SK-N-SH (cell line): ENCODE measurements around the gene ALG11.

Experiments used
- CTCF ChIP-seq: fragments of 200-600 bp; sonication (generic); IDR thresholded peaks from 2 replicates; pipeline ENCODE4 v1.6.1; 2017; ENCODE audit warnings: antibody characterized with exemption, mild to moderate bottlenecking, moderate library complexity
- POLR2AphosphoS5 ChIP-seq: IDR thresholded peaks from 2 replicates; pipeline ENCODE4 v1.6.1; 2012; ENCODE audit warnings: low read depth, low read length
- RAD21 ChIP-seq: IDR thresholded peaks from 2 replicates; pipeline ENCODE4 v1.6.1; 2012; ENCODE audit warnings: mild to moderate bottlenecking, low read length
- RCOR1 ChIP-seq: fragments of 150-350 bp; IDR thresholded peaks from 2 replicates; pipeline ENCODE4 v1.6.1; 2017; ENCODE audit warnings: antibody characterized with exemption, low read length
- REST ChIP-seq: IDR thresholded peaks from 2 replicates; pipeline ENCODE4 v1.6.1; 2012; ENCODE audit warnings: mild to moderate bottlenecking, low read depth, low read length, moderate library complexity
- RFX5 ChIP-seq: IDR thresholded peaks from 2 replicates; pipeline ENCODE4 v1.6.1; 2012; ENCODE audit warnings: mild to moderate bottlenecking, improper control_type of control experiment, low read length
- SMC3 ChIP-seq: IDR thresholded peaks from 2 replicates; pipeline ENCODE4 v1.6.1; 2012; ENCODE audit warnings: low read depth, low read length, improper control_type of control experiment
- TAF1 ChIP-seq: IDR thresholded peaks from 2 replicates; pipeline ENCODE4 v1.6.1; 2012; ENCODE audit warnings: low read depth, mild to moderate bottlenecking, low read length, moderate library complexity, borderline replicate concordance
- TF ChIP-seq, protein P1 (sequence below): IDR thresholded peaks from 2 replicates; pipeline ENCODE4; 2012
- TF ChIP-seq, protein P2 (sequence below): fragments of 150-350 bp; IDR thresholded peaks from 2 replicates; pipeline ENCODE4 v1.6.1; 2017; ENCODE audit warnings: antibody characterized with exemption, low read length, low read depth, borderline replicate concordance
- TF ChIP-seq, protein P3 (sequence below): IDR thresholded peaks from 2 replicates; pipeline ENCODE4 v1.4.0; 2012; ENCODE audit warnings: low read depth, borderline replicate concordance

- no peak for TF ChIP-seq CTCF
- TF ChIP-seq POLR2AphosphoS5, result no peak
- TF ChIP-seq TAF1, result no peak
- no peak for TF ChIP-seq RAD21
- TF ChIP-seq RCOR1, result no peak
- no peak for TF ChIP-seq SMC3
- TF ChIP-seq, protein P1, sequence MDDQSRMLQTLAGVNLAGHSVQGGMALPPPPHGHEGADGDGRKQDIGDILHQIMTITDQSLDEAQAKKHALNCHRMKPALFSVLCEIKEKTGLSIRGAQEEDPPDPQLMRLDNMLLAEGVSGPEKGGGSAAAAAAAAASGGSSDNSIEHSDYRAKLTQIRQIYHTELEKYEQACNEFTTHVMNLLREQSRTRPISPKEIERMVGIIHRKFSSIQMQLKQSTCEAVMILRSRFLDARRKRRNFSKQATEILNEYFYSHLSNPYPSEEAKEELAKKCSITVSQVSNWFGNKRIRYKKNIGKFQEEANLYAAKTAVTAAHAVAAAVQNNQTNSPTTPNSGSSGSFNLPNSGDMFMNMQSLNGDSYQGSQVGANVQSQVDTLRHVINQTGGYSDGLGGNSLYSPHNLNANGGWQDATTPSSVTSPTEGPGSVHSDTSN, result no peak
- TF ChIP-seq REST, result no peak
- no peak for TF ChIP-seq RFX5
- TF ChIP-seq, protein P2, sequence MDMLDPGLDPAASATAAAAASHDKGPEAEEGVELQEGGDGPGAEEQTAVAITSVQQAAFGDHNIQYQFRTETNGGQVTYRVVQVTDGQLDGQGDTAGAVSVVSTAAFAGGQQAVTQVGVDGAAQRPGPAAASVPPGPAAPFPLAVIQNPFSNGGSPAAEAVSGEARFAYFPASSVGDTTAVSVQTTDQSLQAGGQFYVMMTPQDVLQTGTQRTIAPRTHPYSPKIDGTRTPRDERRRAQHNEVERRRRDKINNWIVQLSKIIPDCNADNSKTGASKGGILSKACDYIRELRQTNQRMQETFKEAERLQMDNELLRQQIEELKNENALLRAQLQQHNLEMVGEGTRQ, result no peak
- TF ChIP-seq, protein P3, sequence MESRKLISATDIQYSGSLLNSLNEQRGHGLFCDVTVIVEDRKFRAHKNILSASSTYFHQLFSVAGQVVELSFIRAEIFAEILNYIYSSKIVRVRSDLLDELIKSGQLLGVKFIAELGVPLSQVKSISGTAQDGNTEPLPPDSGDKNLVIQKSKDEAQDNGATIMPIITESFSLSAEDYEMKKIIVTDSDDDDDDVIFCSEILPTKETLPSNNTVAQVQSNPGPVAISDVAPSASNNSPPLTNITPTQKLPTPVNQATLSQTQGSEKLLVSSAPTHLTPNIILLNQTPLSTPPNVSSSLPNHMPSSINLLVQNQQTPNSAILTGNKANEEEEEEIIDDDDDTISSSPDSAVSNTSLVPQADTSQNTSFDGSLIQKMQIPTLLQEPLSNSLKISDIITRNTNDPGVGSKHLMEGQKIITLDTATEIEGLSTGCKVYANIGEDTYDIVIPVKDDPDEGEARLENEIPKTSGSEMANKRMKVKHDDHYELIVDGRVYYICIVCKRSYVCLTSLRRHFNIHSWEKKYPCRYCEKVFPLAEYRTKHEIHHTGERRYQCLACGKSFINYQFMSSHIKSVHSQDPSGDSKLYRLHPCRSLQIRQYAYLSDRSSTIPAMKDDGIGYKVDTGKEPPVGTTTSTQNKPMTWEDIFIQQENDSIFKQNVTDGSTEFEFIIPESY, result no peak
Measured at GRCh38 chr13:52020191-52020590, 8.0 kb downstream of the ALG11 start.
